HG02981 (cell line): ENCODE results near the gene UBR7.
"Not testable (repeated sequence)": the region's sequence is repeated elsewhere in the genome, so short reads cannot be mapped to it uniquely, and the experiment has no call there.

Experiments
- ATAC-seq: cut with Tn5 transposase; IDR thresholded peaks from one replicate; pipeline ENCODE4 v1.9.1; 2021; ENCODE audit warnings: mild to moderate bottlenecking, moderate library complexity; ENCODE audit not compliant: unreplicated experiment

The UBR7 gene

GRCh38 chr14:93206793-93207467 lies at the start of gene UBR7, which contains the start of gene GON7:
Gene UBR7 (plus strand): TSS chr14:93207256. CDS start chr14:93207292, 36 bp downstream.
Gene GON7 (minus strand): TSS chr14:93207065. CDS start chr14:93207037, 28 bp downstream.
- peak; percentile 83 for ATAC-seq

- ATAC-seq, result not testable (repeated sequence)
Observed at GRCh38 chr14:93158349-93158748, 48.7 kb upstream of the UBR7 start.

GRCh38 chr14:93159625-93160352 lies 47.3 kb upstream of the UBR7 start:
- not testable (repeated sequence) for ATAC-seq

GRCh38 chr14:93160353-93160801 lies 46.7 kb upstream of the UBR7 start:
- ATAC-seq, result no peak

DNA sequence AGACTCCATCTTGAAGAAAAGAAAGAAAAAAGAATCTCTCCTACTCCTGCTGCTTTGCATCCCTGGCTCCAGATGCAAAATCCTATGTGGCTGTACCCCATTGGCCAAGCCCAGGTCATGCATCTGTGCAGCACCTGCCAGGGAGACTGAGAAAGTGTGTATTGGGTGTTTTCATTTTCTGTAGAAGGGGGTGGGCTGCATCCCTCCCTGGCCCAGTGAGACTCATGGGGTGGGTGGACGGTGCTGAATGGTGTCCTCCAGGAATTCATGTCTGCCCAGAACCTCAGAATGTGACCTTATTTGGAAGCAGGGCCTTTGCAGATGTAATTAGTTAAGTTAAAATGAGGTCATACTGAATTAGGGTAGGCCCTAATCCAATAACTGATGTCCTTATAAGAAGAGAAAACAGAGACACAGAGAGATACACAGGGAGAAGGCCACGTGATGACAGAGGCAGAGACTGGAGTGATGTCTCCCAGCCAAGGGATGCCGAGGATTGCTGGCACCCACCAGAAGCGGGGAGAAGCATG lies 45.6 kb upstream of the UBR7 start:
- no peak for ATAC-seq

- ATAC-seq, result no peak
Observed at GRCh38 chr14:93163564-93163963, 43.5 kb upstream of the UBR7 start.

GRCh38 chr14:93165271-93166265 lies 41.5 kb upstream of the UBR7 start:
- not testable (repeated sequence) for ATAC-seq

DNA sequence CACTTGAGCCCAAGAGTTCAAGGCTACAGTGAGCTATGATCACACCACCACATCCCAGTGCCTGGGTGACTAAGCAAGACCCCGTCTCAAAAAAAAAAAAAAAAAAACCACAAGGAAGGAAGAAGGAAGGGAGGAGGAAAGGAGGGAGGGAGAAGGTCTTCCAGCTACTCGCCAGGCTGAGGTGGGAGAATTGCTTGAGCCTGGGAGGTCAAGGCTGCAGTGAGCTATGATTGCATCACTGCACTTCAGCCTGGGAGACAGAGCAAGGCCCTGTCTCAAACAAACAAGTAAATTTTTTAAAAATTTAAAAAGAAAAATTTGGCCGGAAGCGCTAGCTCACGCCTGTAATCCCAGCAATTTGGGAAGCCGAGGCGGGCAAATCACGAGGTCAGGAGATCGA lies 38.4 kb upstream of the UBR7 start:
- not testable (repeated sequence) for ATAC-seq

DNA sequence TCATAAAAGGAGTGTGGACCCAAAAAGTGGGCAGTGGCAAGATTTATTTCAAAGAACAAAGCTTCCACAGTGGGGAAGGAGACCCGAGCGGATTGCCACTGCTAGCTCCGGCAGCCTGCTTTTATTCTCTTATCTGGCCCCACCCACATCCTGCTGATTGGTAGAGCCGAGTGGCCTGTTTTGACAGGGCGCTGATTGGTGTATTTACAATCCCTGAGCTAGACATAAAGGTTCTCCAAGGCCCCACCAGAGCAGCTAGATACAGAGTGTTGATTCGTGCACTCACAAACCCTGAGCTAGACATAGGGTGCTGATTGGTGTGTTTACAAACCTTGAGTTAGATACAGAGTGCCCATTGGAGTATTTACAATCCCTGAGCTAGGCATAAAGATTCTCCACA lies 37.4 kb upstream of the UBR7 start:
- ATAC-seq, result not testable (repeated sequence)

DNA sequence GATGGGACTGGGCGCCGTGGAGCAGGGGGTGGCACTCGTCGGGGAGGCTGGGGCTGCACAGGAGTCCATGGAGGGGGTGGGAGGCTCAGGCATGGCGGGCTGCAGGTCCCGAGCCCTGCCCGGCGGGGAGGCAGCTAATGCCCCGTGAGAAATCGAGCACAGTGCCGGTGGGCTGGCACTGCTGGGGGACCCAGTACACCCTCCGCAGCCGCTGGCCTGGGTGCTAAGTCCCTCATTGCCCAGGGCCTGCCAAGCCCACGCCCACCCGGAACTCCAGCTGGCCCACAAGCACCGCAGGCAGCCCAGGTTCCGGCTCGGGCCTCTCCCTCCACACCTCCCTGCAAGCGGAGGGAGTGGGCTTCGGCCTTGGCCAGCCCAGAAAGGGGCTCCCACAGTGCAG lies 36.9 kb upstream of the UBR7 start:
- ATAC-seq, result not testable (repeated sequence)

GRCh38 chr14:93171376-93171775 lies 35.7 kb upstream of the UBR7 start:
- no peak for ATAC-seq

DNA sequence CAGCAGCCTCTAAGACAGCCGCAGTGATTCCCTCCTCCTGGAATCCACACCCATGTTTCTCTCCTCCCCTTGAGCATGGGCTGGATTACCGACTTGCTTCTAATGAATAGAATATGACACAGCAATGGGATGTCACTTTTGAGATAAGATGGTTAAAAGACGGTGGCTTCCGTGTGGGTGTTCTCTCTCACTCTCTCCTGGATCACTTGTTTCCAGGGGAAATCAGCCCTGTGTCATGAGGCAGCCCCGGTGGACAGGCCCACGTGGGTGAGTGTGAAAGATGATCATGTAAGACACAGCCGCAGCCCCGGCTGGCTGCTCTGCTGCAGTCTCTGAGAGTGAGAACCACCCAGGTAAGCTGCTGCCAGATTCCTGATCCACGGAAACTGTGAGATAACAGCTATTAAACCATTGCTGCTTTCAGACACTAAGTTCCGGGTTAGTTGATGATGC lies 33.1 kb upstream of the UBR7 start:
- no peak for ATAC-seq

DNA sequence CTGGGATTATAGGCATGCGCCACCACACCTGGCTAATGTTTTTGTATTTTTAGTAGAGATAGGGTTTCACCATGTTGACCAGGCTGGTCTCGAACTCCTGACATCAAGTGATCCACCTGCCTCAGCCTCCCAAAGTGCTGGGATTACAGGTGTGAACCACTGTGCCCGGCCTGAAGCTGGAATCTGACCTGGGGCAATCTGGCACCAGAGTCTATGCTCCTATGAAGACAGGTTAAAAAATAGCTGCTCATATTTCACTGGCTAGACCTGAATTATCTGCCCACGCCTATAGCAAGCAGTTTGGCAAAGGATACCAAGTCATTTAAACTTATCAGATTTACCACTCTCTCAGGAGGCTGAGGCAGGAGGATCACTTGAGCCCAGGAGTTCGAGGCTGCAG lies 32.3 kb upstream of the UBR7 start:
- ATAC-seq, result not testable (repeated sequence)

GRCh38 chr14:93175492-93175891 lies 31.6 kb upstream of the UBR7 start:
- ATAC-seq, result no peak

DNA sequence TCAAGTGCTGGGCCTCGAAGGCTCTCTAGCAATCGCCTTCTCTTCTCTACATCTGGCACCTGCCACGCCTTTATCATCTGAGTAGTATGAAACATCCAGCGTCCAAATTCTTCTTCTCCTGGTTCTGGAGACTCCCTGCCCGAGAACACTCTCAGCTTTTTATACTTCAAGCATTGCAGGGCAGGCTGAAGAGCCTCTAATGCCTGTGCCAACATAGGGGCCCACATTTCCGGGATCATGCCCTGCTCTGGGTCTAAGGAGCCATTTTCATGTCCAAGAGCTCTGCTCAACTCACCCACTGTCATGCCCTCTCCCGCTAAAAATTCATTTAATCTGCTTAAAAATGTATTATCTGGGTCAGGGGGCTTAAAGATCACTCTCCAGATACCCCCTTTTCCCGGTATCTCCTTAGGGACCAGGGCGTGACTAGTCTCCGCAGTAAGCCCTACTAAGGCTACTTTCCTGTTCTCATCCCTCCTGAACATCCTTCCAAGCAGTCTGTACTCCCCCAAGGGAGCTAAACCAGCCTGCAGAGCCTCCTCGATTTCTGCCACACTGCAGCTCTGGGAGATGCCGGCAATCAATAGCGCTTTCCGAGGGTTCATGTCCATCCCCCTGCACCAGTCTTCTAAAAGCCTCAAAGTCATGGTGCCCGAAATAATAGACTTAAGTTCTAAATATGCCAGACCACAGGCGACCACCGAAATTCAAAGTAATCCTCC lies 23.3 kb upstream of the UBR7 start:
- no peak for ATAC-seq

GRCh38 chr14:93184391-93185348 lies 22.4 kb upstream of the UBR7 start, which contains the start of the genes LYSET and MOAP1:
Gene LYSET (plus strand): TSS chr14:93185317. CDS start chr14:93185406, 89 bp downstream.
Gene MOAP1 (minus strand): TSS chr14:93184897. CDS start chr14:93184242, 655 bp downstream.
- ATAC-seq, result peak; percentile 82

DNA sequence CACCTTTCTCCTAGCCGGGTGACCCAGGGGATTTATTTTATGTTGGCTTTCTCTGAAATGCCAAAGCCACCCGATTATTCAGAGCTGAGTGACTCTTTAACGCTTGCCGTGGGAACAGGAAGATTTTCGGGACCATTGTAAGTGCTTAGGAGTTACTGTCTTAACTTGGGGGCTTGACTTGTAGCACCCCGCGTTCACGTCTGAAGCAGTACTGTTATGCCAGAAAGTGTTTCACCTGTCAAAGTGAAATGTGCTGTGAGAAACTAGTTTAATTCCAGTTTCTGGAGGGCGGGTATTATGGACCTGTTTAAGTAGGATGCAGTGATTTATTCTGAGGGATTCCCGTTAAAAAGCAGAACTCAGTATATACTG lies 21.7 kb upstream of the UBR7 start:
- no peak for ATAC-seq

DNA sequence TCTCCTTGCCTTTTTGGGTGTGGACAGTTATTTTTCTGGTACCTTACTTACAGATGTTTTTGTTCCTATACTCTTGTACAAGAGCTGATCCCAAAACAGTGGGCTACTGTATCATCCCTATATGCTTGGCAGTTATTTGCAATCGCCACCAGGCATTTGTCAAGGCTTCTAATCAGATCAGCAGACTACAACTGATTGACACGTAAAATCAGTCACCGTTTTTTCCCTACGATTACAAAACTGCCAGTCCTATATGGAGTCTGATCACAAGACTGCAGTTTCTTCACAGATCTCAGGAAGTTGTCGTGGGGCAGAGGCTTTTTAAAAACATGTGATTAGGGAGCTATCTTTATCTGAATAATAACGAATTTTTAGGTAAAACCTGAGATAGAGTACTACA lies 20.6 kb upstream of the UBR7 start:
- no peak for ATAC-seq

DNA sequence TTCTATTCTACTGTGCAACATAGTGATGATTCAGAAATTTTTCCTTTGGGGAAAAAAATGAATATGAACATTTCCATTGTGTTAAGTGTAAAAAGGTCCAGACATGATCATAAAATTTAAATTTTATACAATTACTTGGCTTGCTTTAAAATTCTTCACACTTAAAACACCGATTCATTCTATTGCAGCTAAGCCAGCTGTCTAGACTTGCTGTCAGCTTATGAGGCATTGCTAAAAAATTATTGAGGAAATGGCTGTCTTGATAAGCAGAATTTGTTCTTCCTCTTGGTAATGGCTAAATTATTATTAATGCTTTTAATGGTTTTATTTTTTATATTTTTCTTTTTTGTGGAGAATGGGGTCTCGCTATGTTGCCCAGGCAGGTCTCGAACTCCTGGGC lies 20.1 kb upstream of the UBR7 start:
- ATAC-seq, result no peak
